Tibial nerve (tissue), 3 donors: Measurements from ENCODE around the gene BEX4.

Experiments
- CTCF ChIP-seq, 5 experiments: fragments of 200-600 bp in 3 of 5; fragments of 450-650 bp in 2 of 5; sonication (generic) in 3 of 5; IDR thresholded peaks; one replicate each; pipeline ENCODE4 v1.5.1; 2016 to 2019; ENCODE audit warnings: antibody characterized with exemption in 5 of 5, mild to moderate bottlenecking in 3 of 5, moderate library complexity in 2 of 5
- POLR2A ChIP-seq, 2 donors: fragments of 450-650 bp; IDR thresholded peaks; one replicate each; pipeline ENCODE4 v1.6.1; 2017; ENCODE audit warnings: antibody characterized with exemption in 2 of 2, mild to moderate bottlenecking in 2 of 2, moderate library complexity in 2 of 2

GRCh38 chrX:103249805-103250204, 34.9 kb downstream of the BEX4 start:
- TF ChIP-seq CTCF (IDR thresholded peaks at IDR 0.05) (no peak), POLR2A (IDR thresholded peaks at IDR 0.05) (no peak)
